IMR-90 (cell line): ENCODE measurements around the gene WDR90. TPM values are rescaled to one million over a fixed set of nuclear protein-coding genes. Genes with fewer than 3 reads are reported as not detected.

Experiments used
- ATAC-seq: fragments of 200-7000 bp; cut with Tn5 transposase; 2 replicates; pipeline ENCODE4 v1.9.1; 2020; ENCODE audit warnings: low read depth, mild to moderate bottlenecking, moderate library complexity
- BruUV-seq: library from RNA; stranded (reverse); fragments of 400-500 nt; replicated peaks from 2 replicates; lab custom pipeline; 2021; lab: Mats Ljungman, UMichigan
- CTCF ChIA-PET: fragments of 300-600 bp; formaldehyde crosslinking; extraction: SDS; loops from one replicate; lab custom pipeline; 2021; ENCODE audit warnings: antibody characterized with exemption; lab: Yijun Ruan, JAX
- POLR2A ChIA-PET: fragments of 300-600 bp; sonication (Branson Sonifier 250); formaldehyde crosslinking; loops from one replicate; lab custom pipeline; 2022; ENCODE audit warnings: antibody characterized with exemption; ENCODE audit not compliant: unreplicated experiment; lab: Charles Lee
- DNase-seq: peaks from one replicate; pipeline ENCODE4 v3.0.0; 2013
- H2AFZ ChIP-seq: replicated peaks from 2 replicates; pipeline ENCODE3; 2013; ENCODE audit warnings: low read length, mild to moderate bottlenecking; ENCODE audit not compliant: poor library complexity
- H2AK5ac ChIP-seq: 2 replicates; pipeline ENCODE4 v1.6.1; 2013; ENCODE audit warnings: low read depth, low read length, inconsistent platforms
- H2AK9ac ChIP-seq: replicated peaks from 2 replicates; pipeline ENCODE3; 2013; ENCODE audit warnings: mild to moderate bottlenecking, low read depth, low read length, moderate library complexity; ENCODE audit not compliant: poor library complexity
- H2BK120ac ChIP-seq: 2 replicates; pipeline ENCODE4 v1.6.1; 2013; ENCODE audit warnings: low read depth, low read length, inconsistent platforms
- H2BK15ac ChIP-seq: 3 replicates; pipeline ENCODE4 v1.6.1; 2013; ENCODE audit warnings: low read depth, low read length, inconsistent platforms
- H2BK20ac ChIP-seq: 2 replicates; pipeline ENCODE4 v1.6.1; 2013; ENCODE audit warnings: low read depth, mild to moderate bottlenecking, inconsistent platforms, low read length, moderate library complexity
- H2BK5ac ChIP-seq: 2 replicates; pipeline ENCODE4 v1.6.1; 2013; ENCODE audit warnings: mild to moderate bottlenecking, low read depth, low read length, inconsistent platforms; ENCODE audit not compliant: poor library complexity, severe bottlenecking
- H3K14ac ChIP-seq: replicated peaks from 2 replicates; pipeline ENCODE4 v1.6.1; 2013; ENCODE audit warnings: low read depth, low read length, inconsistent platforms
- H3K18ac ChIP-seq: 2 replicates; pipeline ENCODE4 v1.6.1; 2013; ENCODE audit warnings: low read depth, low read length, control low read depth
- H3K23ac ChIP-seq: 2 replicates; pipeline ENCODE4 v1.6.1; 2013; ENCODE audit warnings: low read depth, low read length, inconsistent platforms
- H3K27ac ChIP-seq: 2 replicates; pipeline ENCODE4 v1.5.1; 2013; ENCODE audit warnings: mild to moderate bottlenecking, control low read depth, low read length; ENCODE audit not compliant: insufficient read depth
- H3K27me3 ChIP-seq: 2 replicates; pipeline ENCODE4 v1.6.1; 2013; ENCODE audit warnings: low read length; ENCODE audit not compliant: control insufficient read depth, insufficient read depth
- H3K36me3 ChIP-seq: 2 replicates; pipeline ENCODE4 v1.6.1; 2013; ENCODE audit warnings: low read length, mixed read lengths; ENCODE audit not compliant: control insufficient read depth, insufficient read depth
- H3K4ac ChIP-seq: 2 replicates; pipeline ENCODE4 v1.6.1; 2013; ENCODE audit warnings: low read depth, low read length, inconsistent platforms
- H3K4me1 ChIP-seq: 2 replicates; pipeline ENCODE4 v1.6.1; 2013; ENCODE audit warnings: low read length, mixed read lengths; ENCODE audit not compliant: control insufficient read depth, insufficient read depth
- H3K4me2 ChIP-seq: 2 replicates; pipeline ENCODE4 v1.6.1; 2013; ENCODE audit warnings: low read depth, mild to moderate bottlenecking, control low read depth, low read length, moderate library complexity
- H3K4me3 ChIP-seq: 2 replicates; pipeline ENCODE4 v1.5.1; 2013; ENCODE audit warnings: low read depth, mild to moderate bottlenecking, control low read depth, low read length, moderate library complexity; ENCODE audit not compliant: insufficient read depth
- H3K56ac ChIP-seq: 2 replicates; pipeline ENCODE4 v1.6.1; 2013; ENCODE audit warnings: low read length, inconsistent platforms; ENCODE audit not compliant: insufficient read depth; ENCODE audit errors: extremely low read depth
- H3K79me1 ChIP-seq, 2 experiments: 2 replicates each; pipeline ENCODE4 v1.6.1; 2013; ENCODE audit warnings: low read length in 2 of 2, inconsistent platforms in 1 of 2, low read depth in 1 of 2
- H3K9ac ChIP-seq: 2 replicates; pipeline ENCODE4 v1.6.1; 2013; ENCODE audit warnings: low read depth, low read length, control low read depth
- H3K9me1 ChIP-seq: 2 replicates; pipeline ENCODE4 v1.6.1; 2013; ENCODE audit warnings: low read length, inconsistent platforms; ENCODE audit not compliant: insufficient read depth
- H3K9me3 ChIP-seq: 2 replicates; pipeline ENCODE4 v1.6.1; 2013; ENCODE audit warnings: low read length; ENCODE audit not compliant: control insufficient read depth, insufficient read depth
- H4K20me1 ChIP-seq: 2 replicates; pipeline ENCODE4 v1.6.1; 2013; ENCODE audit warnings: low read length, inconsistent platforms; ENCODE audit not compliant: insufficient read depth
- H4K5ac ChIP-seq: 2 replicates; pipeline ENCODE4 v1.6.1; 2013; ENCODE audit warnings: mild to moderate bottlenecking, low read depth, low read length, control low read depth
- H4K8ac ChIP-seq, 2 experiments: 2 replicates each; pipeline ENCODE4 v1.6.1; 2013; ENCODE audit warnings: low read depth in 2 of 2, low read length in 2 of 2, control low read depth in 1 of 2, inconsistent platforms in 1 of 2
- H4K91ac ChIP-seq: 2 replicates; pipeline ENCODE4 v1.6.1; 2013; ENCODE audit warnings: low read depth, low read length, inconsistent platforms; ENCODE audit not compliant: insufficient read depth
- BHLHE40 ChIP-seq: fragments of 150-350 bp; IDR thresholded peaks from 2 replicates; pipeline ENCODE4 v1.6.1; 2016; ENCODE audit warnings: mild to moderate bottlenecking, low read depth, low read length
- CEBPB ChIP-seq: IDR thresholded peaks from 2 replicates; pipeline ENCODE4 v1.6.1; 2012; ENCODE audit warnings: low read depth, low read length, improper control_type of control experiment
- CHD1 ChIP-seq: IDR thresholded peaks from 2 replicates; pipeline ENCODE4 v1.6.1; 2012; ENCODE audit warnings: low read depth, low read length, improper control_type of control experiment
- CTCF ChIP-seq: conservative IDR thresholded peaks from 2 replicates; pipeline ENCODE4 v1.5.1; 2012; ENCODE audit warnings: mild to moderate bottlenecking, low read depth, low read length, improper control_type of control experiment
- FOS ChIP-seq: fragments of 150-350 bp; IDR thresholded peaks from 2 replicates; pipeline ENCODE4 v1.6.1; 2016; ENCODE audit warnings: low read depth, low read length
- MAFK ChIP-seq: IDR thresholded peaks from 2 replicates; pipeline ENCODE4 v1.6.1; 2012; ENCODE audit warnings: low read depth, low read length, improper control_type of control experiment
- MAZ ChIP-seq: IDR thresholded peaks from 2 replicates; pipeline ENCODE4 v1.6.1; 2012; ENCODE audit warnings: low read depth, mild to moderate bottlenecking, low read length, improper control_type of control experiment, moderate library complexity, borderline replicate concordance
- MXI1 ChIP-seq: IDR thresholded peaks from 2 replicates; pipeline ENCODE4 v1.6.1; 2012; ENCODE audit warnings: low read depth, mild to moderate bottlenecking, low read length, moderate library complexity, borderline replicate concordance
- NFE2L2 ChIP-seq: fragments of 150-350 bp; IDR thresholded peaks from 2 replicates; pipeline ENCODE4 v1.6.1; 2016; ENCODE audit warnings: low read depth, mild to moderate bottlenecking, low read length
- POLR2A ChIP-seq: IDR thresholded peaks from 2 replicates; pipeline ENCODE4 v1.6.1; 2012; ENCODE audit warnings: mild to moderate bottlenecking, low read depth, low read length
- RAD21 ChIP-seq: IDR thresholded peaks from 2 replicates; pipeline ENCODE4 v1.6.1; 2012; ENCODE audit warnings: low read length, improper control_type of control experiment
- RCOR1 ChIP-seq: IDR thresholded peaks from 2 replicates; pipeline ENCODE4 v1.6.1; 2012; ENCODE audit warnings: mild to moderate bottlenecking, low read length, improper control_type of control experiment; ENCODE audit not compliant: insufficient replicate concordance
- RFX5 ChIP-seq: IDR thresholded peaks from 2 replicates; pipeline ENCODE4 v1.8.0; 2012; ENCODE audit warnings: low read depth, mild to moderate bottlenecking, low read length, moderate library complexity
- SMC3 ChIP-seq: fragments of 150-350 bp; IDR thresholded peaks from 2 replicates; pipeline ENCODE4 v1.6.1; 2016; ENCODE audit warnings: low read depth, mild to moderate bottlenecking, antibody characterized with exemption, low read length, moderate library complexity
- WGBS, 2 experiments: methylation state at CpG; one replicate each; pipeline versions ENCODE4 v1.1.5 to v1.1.7; 2013; ENCODE audit warnings: missing lambda C conversion rate in 2 of 2; ENCODE audit not compliant: insufficient read length in 1 of 2; ENCODE audit errors: extremely low coverage in 2 of 2; 5-methylcytosine and 5-hydroxymethylcytosine counted together
- dilution Hi-C: fragments of 300-500 bp; cut with HindIII; formaldehyde crosslinking; loops from one replicate; pipeline ENCODE4 v1.14.3; 2018; ENCODE audit warnings: low sequenced_read_pairs; ENCODE audit not compliant: unreplicated experiment
- in situ Hi-C: fragments of 300-500 bp; cut with MboI; formaldehyde crosslinking; loops from 3 replicates; pipeline ENCODE4 v1.14.3; 2019; ENCODE audit warnings: low sequenced_read_pairs, inconsistent platforms, mixed read lengths
- intact Hi-C: fragments of 100-400 bp; cut with micrococcal nuclease; formaldehyde crosslinking; loops from 2 replicates; pipeline ENCODE4 v1.10.0; 2022
- polyA plus RNA-seq, 3 experiments: library from polyadenylated mRNA; depleted of rRNA; stranded (reverse); fragments of >200 nt; gene quantifications; 2 replicates each; pipeline ENCODE4 v1.2.3, GENCODE V29; 2012; ENCODE audit warnings: low replicate concordance in 1 of 3
- total RNA-seq: library from RNA; depleted of rRNA; stranded (reverse); fragments of >200 nt; gene quantifications from 2 replicates; pipeline ENCODE4 v1.2.3, GENCODE V29; 2012
- TF ChIP-seq, protein P1 (sequence below): fragments of 150-350 bp; IDR thresholded peaks from 2 replicates; pipeline ENCODE4 v1.6.1; 2017; ENCODE audit warnings: mild to moderate bottlenecking, antibody characterized with exemption, low read length, low read depth
- TF ChIP-seq, protein P2 (sequence below): fragments of 150-350 bp; IDR thresholded peaks from 2 replicates; pipeline ENCODE4 v1.6.1; 2016; ENCODE audit warnings: low read depth, mild to moderate bottlenecking, low read length, moderate library complexity, borderline replicate concordance

WDR90 gene
- total and polyA plus RNA-seq, 2 of the 4 experiments (the other 2 are of a cell fraction): 1.4 to 18.7 TPM

DNA sequence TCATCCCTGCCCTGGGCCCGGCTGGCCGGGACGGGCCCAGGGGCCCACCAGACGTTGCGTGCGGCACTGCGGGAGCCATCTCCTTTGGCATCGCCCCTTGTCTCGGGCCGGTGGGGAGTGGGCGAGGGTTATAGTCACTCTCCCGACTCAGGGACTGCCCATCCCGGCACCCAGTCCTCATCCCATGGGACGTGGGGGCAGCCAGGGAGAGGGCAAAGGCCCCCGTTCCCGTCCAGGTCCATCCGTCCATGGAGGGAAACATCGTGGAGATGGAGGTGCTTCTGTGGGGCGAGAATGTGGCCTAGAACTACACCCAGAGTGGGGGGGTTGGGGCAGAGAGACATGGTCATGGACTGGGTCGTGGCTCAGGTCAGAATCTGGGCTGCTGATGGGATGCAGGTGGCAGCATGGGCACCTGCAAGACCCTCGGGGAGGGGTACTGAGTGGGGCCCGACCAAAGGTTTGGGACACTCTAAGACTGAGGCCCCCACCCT is 2.4 kb upstream of the WDR90 start:
- H3K56ac ChIP-seq: no peak overlapping the region
- dilution Hi-C loops: no loop called here

More for the DNA sequence above, 2.4 kb upstream of the WDR90 start:
- ChIA-PET CTCF (no interaction called here), POLR2A (no interaction called here)
- H3K27me3 ChIP-seq: no peaks in the 10 kb centered on the region
- no TSS peak for BruUV-seq
- H3K9me1 ChIP-seq: peaks cover 15% of the 10 kb centered on the region
- H2AK5ac ChIP-seq: no peak overlapping the region
- TF ChIP-seq CTCF (no peak), SMC3 (no peak), FOS (no peak), RFX5 (no peak), NFE2L2 (no peak), CEBPB (no peak), RCOR1 (no peak), MAFK (no peak), POLR2A (no peak), MXI1 (no peak), BHLHE40 (no peak), MAZ (no peak), RAD21 (no peak), CHD1 (no peak)
- TF ChIP-seq, protein P1, sequence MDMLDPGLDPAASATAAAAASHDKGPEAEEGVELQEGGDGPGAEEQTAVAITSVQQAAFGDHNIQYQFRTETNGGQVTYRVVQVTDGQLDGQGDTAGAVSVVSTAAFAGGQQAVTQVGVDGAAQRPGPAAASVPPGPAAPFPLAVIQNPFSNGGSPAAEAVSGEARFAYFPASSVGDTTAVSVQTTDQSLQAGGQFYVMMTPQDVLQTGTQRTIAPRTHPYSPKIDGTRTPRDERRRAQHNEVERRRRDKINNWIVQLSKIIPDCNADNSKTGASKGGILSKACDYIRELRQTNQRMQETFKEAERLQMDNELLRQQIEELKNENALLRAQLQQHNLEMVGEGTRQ: no peak
- TF ChIP-seq, protein P2, sequence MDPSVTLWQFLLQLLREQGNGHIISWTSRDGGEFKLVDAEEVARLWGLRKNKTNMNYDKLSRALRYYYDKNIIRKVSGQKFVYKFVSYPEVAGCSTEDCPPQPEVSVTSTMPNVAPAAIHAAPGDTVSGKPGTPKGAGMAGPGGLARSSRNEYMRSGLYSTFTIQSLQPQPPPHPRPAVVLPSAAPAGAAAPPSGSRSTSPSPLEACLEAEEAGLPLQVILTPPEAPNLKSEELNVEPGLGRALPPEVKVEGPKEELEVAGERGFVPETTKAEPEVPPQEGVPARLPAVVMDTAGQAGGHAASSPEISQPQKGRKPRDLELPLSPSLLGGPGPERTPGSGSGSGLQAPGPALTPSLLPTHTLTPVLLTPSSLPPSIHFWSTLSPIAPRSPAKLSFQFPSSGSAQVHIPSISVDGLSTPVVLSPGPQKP: no peak
- no peak overlapping the region for H3K14ac ChIP-seq
- WGBS, 2 experiments: 87% methylated on average over 3 of the region's 22 CpGs; no CpG with 5 or more reads in 1 of the 2 experiments
- H2AFZ ChIP-seq: peak overlapping the region; percentile 23
- no peak overlapping the region for H2BK5ac ChIP-seq
- DNase-seq (no peak), ATAC-seq (no peak)
- no peak overlapping the region for H4K8ac ChIP-seq
- peaks cover 13 to 55% of the 10 kb centered on the region in 2 experiments; a peak in 3 of 4 replicates for H3K79me1 ChIP-seq
- H3K9ac ChIP-seq: no peak overlapping the region
- no peak overlapping the region for H3K4me3 ChIP-seq
- no peaks in the 10 kb centered on the region for H3K36me3 ChIP-seq
- H4K20me1 ChIP-seq: no peaks in the 10 kb centered on the region; the same call in 1 of the 2 replicates
- no peak overlapping the region for H4K91ac ChIP-seq
- no peak overlapping the region for H3K27ac ChIP-seq
- no peak overlapping the region for H3K18ac ChIP-seq
- no peak overlapping the region for H4K5ac ChIP-seq
- no peak overlapping the region for H2AK9ac ChIP-seq
- H2BK15ac ChIP-seq: no peak overlapping the region
- no peak overlapping the region for H2BK120ac ChIP-seq
- H3K9me3 ChIP-seq: no peaks in the 10 kb centered on the region
- H3K4me2 ChIP-seq: no peak overlapping the region
- no peak overlapping the region for H2BK20ac ChIP-seq
- intact Hi-C loops (no loop called here), in situ Hi-C loops (loop anchor here (10.0 kb wide), 1 partner anchor 252 kb away; the partner anchor contains the start of gene NME4)
- H3K23ac ChIP-seq: no peak overlapping the region
- H3K4me1 ChIP-seq: peaks cover 21% of the 10 kb centered on the region
- no peak overlapping the region for H3K4ac ChIP-seq
